ENCODE results near the gene INPP5B.

INPP5B gene

DNA sequence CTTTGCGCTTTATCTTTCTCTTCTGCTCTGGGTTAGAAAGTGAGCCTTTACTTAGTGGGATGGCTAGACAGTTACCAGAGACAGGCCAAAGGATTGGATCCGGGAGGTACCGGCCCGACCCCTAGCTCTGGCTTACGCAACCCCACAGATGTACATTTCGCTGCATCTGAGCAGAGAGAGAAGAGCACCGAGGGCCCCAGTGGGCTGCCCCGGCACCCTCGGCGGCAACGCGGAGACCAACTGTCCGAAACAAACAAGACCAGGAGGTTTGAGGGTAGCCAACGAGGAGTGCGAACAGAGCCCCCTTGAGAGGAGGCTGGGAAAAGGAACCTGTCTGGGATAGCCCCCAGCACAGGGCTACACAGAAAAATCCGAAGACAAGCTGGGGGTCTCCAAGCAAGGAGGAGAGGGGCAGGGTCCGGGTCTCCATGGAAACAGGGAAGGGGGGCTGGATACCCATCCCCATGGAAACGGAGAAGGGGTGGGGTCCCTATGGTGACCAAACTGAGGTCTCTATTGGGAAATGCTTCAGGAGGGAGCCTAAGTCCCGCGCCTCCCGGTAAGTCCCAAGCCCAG is 87.8 kb downstream of the INPP5B start:
- TF ChIP-seq SP1 (IDR thresholded peaks at IDR 0.05): no peak
- no peak for TF ChIP-seq ZNF384 (IDR thresholded peaks at IDR 0.05)
- TF ChIP-seq FOXA1 (IDR thresholded peaks at IDR 0.05): no peak
- no peak for TF ChIP-seq CTBP1 (IDR thresholded peaks at IDR 0.05; ENCODE audit: borderline replicate concordance)
- no peak for TF ChIP-seq FOXK2 (IDR thresholded peaks at IDR 0.05)
- DNase-seq (ENCODE audit: extremely low spot score): no peak
- ChIA-PET CTCF (interaction anchor here (0.6 to 1.9 kb wide), 2 partner anchors 13 to 628 kb away, joined by 3 to 8 read pairs; no protein-coding TSS in a partner anchor), POLR2A (interaction anchor here (0.8 to 3.0 kb wide), 18 partner anchors 8 to 256 kb away, joined by 3 to 31 read pairs (median 4); partner anchors contain the start of genes C1orf122, MANEAL, POU3F1 and UTP11)

DNA sequence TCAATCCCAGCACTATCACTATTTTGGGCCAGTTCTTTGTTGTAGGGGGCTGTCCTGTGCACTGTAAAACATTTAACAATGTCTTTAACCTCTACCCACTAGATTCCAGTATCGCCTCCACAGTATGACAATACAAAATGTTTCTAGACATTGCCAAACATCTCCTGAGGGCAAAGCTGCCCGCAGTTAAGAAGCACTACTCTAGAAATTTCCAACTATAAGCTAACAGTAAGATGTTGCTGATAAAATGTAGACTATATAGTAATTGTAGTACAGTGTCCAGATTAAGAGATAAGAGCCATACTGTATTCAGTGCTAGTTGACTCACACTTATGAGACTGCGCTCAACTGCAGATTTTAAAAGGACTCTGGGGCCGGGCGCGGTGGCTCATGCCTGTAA is 92.4 kb downstream of the INPP5B start:
- no peak for DNase-seq (ENCODE audit: extremely low spot score)
- ChIA-PET POLR2A (no interaction called here), CTCF (no interaction called here)
- no peak for TF ChIP-seq NFRKB (IDR thresholded peaks at IDR 0.05)
- TF ChIP-seq FOXM1 (IDR thresholded peaks at IDR 0.05; ENCODE audit: borderline replicate concordance): no peak
- TF ChIP-seq ZNF384 (IDR thresholded peaks at IDR 0.05): no peak
- TF ChIP-seq FOXA1 (IDR thresholded peaks at IDR 0.05): no peak
- no peak for TF ChIP-seq SP1 (IDR thresholded peaks at IDR 0.05)
- TF ChIP-seq TARDBP (IDR thresholded peaks at IDR 0.05): no peak
- TF ChIP-seq SUZ12 (IDR thresholded peaks at IDR 0.05): no peak
- TF ChIP-seq L3MBTL2 (conservative IDR thresholded peaks at IDR 0.05): no peak
- no peak for TF ChIP-seq ELF4 (IDR thresholded peaks at IDR 0.05)
- no peak for TF ChIP-seq LEF1 (IDR thresholded peaks at IDR 0.05; ENCODE audit: borderline replicate concordance)
- TF ChIP-seq ARNT (IDR thresholded peaks at IDR 0.05): no peak

DNA sequence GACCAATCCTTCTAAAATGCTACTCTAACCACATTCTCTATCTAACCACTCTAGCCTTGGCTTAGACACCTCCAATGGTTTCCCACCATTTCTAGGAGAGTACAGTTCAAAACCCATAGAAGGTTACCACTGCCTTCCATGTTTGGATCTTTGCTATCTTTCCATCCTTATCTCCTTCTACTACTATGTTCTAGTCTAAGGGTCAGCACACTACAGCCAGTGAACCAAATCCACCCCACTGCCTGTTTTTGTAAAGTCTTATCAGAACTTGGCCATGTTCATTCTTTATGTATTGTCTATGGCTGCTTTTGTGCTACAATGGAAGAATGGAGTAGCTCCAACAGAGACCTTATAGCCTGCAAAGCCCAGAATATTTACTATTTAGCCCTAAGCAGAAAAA is 93.7 kb downstream of the INPP5B start:
- TF ChIP-seq, protein P1, sequence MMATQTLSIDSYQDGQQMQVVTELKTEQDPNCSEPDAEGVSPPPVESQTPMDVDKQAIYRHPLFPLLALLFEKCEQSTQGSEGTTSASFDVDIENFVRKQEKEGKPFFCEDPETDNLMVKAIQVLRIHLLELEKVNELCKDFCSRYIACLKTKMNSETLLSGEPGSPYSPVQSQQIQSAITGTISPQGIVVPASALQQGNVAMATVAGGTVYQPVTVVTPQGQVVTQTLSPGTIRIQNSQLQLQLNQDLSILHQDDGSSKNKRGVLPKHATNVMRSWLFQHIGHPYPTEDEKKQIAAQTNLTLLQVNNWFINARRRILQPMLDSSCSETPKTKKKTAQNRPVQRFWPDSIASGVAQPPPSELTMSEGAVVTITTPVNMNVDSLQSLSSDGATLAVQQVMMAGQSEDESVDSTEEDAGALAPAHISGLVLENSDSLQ (IDR thresholded peaks at IDR 0.05): no peak
- no peak for TF ChIP-seq HDGF (IDR thresholded peaks at IDR 0.05; ENCODE audit: borderline replicate concordance)
- TF ChIP-seq FOXA1 (IDR thresholded peaks at IDR 0.05): no peak
- TF ChIP-seq BHLHE40 (IDR thresholded peaks at IDR 0.05; ENCODE audit: borderline replicate concordance): no peak
- TF ChIP-seq ARNT (IDR thresholded peaks at IDR 0.05): no peak
- no peak for TF ChIP-seq FOXM1 (IDR thresholded peaks at IDR 0.05; ENCODE audit: borderline replicate concordance)
- no peak for TF ChIP-seq TARDBP (IDR thresholded peaks at IDR 0.05)
- no peak for TF ChIP-seq ZNF384 (IDR thresholded peaks at IDR 0.05)
- no peak for TF ChIP-seq FOXK2 (IDR thresholded peaks at IDR 0.05)
- ChIA-PET POLR2A (no interaction called here), CTCF (no interaction called here)
- no peak for DNase-seq (ENCODE audit: extremely low spot score)

DNA sequence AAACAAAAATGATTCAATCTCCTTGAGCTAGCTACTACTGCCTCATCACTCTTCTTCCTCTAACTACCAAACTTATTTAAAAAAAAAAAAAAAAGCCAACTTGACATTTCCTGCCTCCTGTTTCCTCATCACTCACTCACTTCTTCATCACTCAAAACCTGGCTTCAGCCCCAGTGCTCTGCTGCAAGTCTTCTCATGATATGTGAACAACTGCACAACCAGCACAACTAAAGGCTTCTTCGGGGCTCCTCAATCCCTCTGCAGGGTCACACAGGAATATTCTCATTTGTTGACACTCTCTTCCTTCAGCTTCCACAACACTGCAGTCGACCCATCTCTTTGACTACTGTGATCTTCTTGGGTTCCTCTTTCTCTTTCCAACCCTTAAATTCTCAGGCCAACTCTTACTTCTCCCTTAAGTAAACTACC is 95.1 kb downstream of the INPP5B start:
- POLR2A ChIA-PET: interaction anchor here (0.9 to 2.7 kb wide), 2 partner anchors 8 to 12 kb away, joined by 4 to 13 read pairs; partner anchors contain the start of gene MTF1
- CTCF ChIA-PET: interaction anchor here (1.0 to 1.2 kb wide), 2 partner anchors 8 to 11 kb away, joined by 3 read pairs; no protein-coding TSS in a partner anchor
- TF ChIP-seq ELF4 (IDR thresholded peaks at IDR 0.05): no peak
- no peak for DNase-seq (ENCODE audit: extremely low spot score)

DNA sequence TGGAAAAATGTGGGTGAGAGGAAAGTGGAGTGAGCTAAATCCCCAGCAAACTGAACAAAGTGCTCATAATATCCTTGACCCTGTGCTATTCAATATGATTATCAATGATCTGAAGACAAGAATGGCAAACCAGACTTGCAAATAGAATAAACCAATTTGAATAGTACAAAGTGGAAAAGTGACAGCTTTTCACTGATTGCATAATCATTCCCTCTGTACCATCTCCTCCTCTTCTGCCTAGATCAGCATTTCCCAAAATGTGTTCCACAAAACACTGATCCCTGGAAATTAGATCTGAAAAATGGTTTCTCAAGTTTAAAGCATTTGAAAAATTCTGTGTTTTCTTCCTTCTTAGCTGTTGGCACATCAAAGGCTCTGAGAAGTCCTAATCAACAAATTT is 95.6 kb downstream of the INPP5B start:
- TF ChIP-seq ARNT (IDR thresholded peaks at IDR 0.05) (no peak), FOXA1 (IDR thresholded peaks at IDR 0.05) (no peak), FOXK2 (IDR thresholded peaks at IDR 0.05) (no peak), LEF1 (IDR thresholded peaks at IDR 0.05; ENCODE audit: borderline replicate concordance) (no peak), L3MBTL2 (conservative IDR thresholded peaks at IDR 0.05) (no peak), TARDBP (IDR thresholded peaks at IDR 0.05) (no peak), BHLHE40 (IDR thresholded peaks at IDR 0.05; ENCODE audit: borderline replicate concordance) (no peak), SP1 (IDR thresholded peaks at IDR 0.05) (no peak)
- CTCF ChIA-PET: interaction anchor here (1.0 to 1.2 kb wide), 3 partner anchors 9 to 11 kb away, joined by 3 to 6 read pairs (median 3); no protein-coding TSS in a partner anchor
- POLR2A ChIA-PET: interaction anchor here (2.2 to 2.7 kb wide), 2 partner anchors 8 to 43 kb away, joined by 7 to 13 read pairs; partner anchors contain the start of genes C1orf122, MTF1 and YRDC
- no peak for DNase-seq (ENCODE audit: extremely low spot score)

DNA sequence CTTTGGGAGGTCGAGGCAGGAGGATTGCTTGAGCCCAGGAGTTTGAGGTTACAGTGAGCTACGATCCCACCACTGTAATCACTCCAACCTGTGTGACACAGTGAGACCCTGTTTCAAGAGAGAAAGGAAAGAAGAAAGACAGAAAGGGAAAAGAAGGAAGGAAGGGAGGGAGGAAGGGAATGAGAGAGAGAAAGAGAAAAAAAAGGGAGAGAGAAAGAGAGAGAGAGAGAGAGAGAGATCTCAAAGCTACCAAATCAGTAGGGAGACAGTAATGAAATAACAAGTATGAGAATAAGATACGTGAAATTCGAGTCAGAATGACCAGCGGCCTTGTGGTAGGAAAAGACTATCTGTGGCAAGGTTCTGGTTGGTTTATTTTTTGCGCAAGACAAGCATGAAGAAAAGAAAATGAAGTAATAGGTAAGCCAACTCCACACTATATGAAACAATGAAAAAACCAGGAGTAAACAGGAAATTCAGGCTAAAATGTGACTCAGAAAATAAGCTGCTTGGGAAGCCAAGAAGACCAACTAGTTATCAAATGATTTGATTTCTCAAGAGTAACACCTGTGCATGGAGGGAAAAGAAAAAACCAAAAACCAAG is 96.4 kb downstream of the INPP5B start:
- ChIA-PET POLR2A (interaction anchor here (2.2 to 2.7 kb wide), 2 partner anchors 9 to 43 kb away, joined by 7 to 13 read pairs; partner anchors contain the start of genes C1orf122, MTF1 and YRDC), CTCF (interaction anchor here (1.1 kb wide), 1 partner anchor 9 kb away, joined by 6 read pairs; no protein-coding TSS in a partner anchor)
- no peak for TF ChIP-seq LEF1 (IDR thresholded peaks at IDR 0.05; ENCODE audit: borderline replicate concordance)
- TF ChIP-seq BHLHE40 (IDR thresholded peaks at IDR 0.05; ENCODE audit: borderline replicate concordance): no peak
- no peak for TF ChIP-seq SUZ12 (IDR thresholded peaks at IDR 0.05)
- TF ChIP-seq FOXK2 (IDR thresholded peaks at IDR 0.05): no peak
- no peak for TF ChIP-seq ZNF384 (IDR thresholded peaks at IDR 0.05)
- TF ChIP-seq HDGF (IDR thresholded peaks at IDR 0.05; ENCODE audit: borderline replicate concordance): no peak
- no peak for DNase-seq (ENCODE audit: extremely low spot score)

DNA sequence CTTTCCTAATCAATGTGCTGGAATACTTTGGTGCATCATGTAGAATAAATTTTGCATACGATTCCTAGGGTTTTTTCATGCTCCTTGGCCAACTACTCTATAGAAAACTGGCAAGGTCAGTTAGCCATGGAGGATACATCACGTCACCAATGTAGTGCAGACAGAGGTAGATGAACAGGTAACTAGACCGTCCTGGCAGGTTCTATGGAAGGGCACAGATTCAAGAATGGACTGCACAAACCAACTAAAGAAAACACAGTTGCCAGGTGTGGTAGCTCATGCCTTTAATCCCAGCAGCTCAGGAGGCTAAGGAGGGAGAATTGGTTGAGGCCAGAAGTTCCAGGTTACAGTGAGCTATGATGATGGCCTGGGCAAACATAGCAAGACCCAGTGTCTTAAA is 97.4 kb downstream of the INPP5B start:
- ChIA-PET POLR2A (interaction anchor here (2.2 to 2.7 kb wide), 2 partner anchors 10 to 42 kb away, joined by 7 to 13 read pairs; partner anchors contain the start of genes C1orf122, MTF1 and YRDC), CTCF (no interaction called here)
- TF ChIP-seq BHLHE40 (IDR thresholded peaks at IDR 0.05; ENCODE audit: borderline replicate concordance): no peak
- no peak for TF ChIP-seq ARNT (IDR thresholded peaks at IDR 0.05)
- no peak for TF ChIP-seq NFRKB (IDR thresholded peaks at IDR 0.05)
- TF ChIP-seq SP1 (IDR thresholded peaks at IDR 0.05): no peak
- no peak for TF ChIP-seq FOXM1 (IDR thresholded peaks at IDR 0.05; ENCODE audit: borderline replicate concordance)
- TF ChIP-seq ELF4 (IDR thresholded peaks at IDR 0.05): no peak
- TF ChIP-seq, protein P1 (IDR thresholded peaks at IDR 0.05): no peak
- TF ChIP-seq HDGF (IDR thresholded peaks at IDR 0.05; ENCODE audit: borderline replicate concordance): no peak
- no peak for TF ChIP-seq LEF1 (IDR thresholded peaks at IDR 0.05; ENCODE audit: borderline replicate concordance)
- no peak for TF ChIP-seq CTBP1 (IDR thresholded peaks at IDR 0.05; ENCODE audit: borderline replicate concordance)
- no peak for TF ChIP-seq SUZ12 (IDR thresholded peaks at IDR 0.05)
- TF ChIP-seq L3MBTL2 (conservative IDR thresholded peaks at IDR 0.05): no peak
- no peak for TF ChIP-seq FOXK2 (IDR thresholded peaks at IDR 0.05)
- no peak for TF ChIP-seq FOXA1 (IDR thresholded peaks at IDR 0.05)
- no peak for TF ChIP-seq ZNF384 (IDR thresholded peaks at IDR 0.05)
- DNase-seq (ENCODE audit: extremely low spot score): no peak
